Neural cell (in vitro differentiated cells): ENCODE data around the gene SECISBP2. TPM values are rescaled to one million over a fixed set of nuclear protein-coding genes. Genes with fewer than 3 reads are reported as not detected.

Source experiments
- H2AFZ ChIP-seq: fragments of 200-600, 300-800 bp; sonication (generic), shearing (Covaris generic); 2 replicates; pipeline ENCODE4 v1.6.0; 2014; ENCODE audit warnings: low read depth, mild to moderate bottlenecking, antibody characterized with exemption, low read length, moderate library complexity
- H3F3A ChIP-seq: fragments of 200-600 bp; shearing (Covaris generic); 2 replicates; pipeline ENCODE4 v1.6.1; 2016; ENCODE audit warnings: mild to moderate bottlenecking, moderate library complexity, mixed read lengths, antibody characterized with exemption, low read length; ENCODE audit not compliant: insufficient read depth, poor library complexity, severe bottlenecking
- H3K27ac ChIP-seq: fragments of 200-600, 300-800 bp; sonication (generic), shearing (Covaris generic); 2 replicates; pipeline ENCODE4 v1.5.1; 2014; ENCODE audit warnings: mild to moderate bottlenecking, low read length, moderate library complexity
- H3K27me3 ChIP-seq: fragments of 300-800, 200-600 bp; sonication (generic), shearing (Covaris generic); 2 replicates; pipeline ENCODE4 v1.6.0; 2014; ENCODE audit warnings: mild to moderate bottlenecking, low read depth, low read length, moderate library complexity; ENCODE audit not compliant: insufficient read depth
- H3K36me3 ChIP-seq: fragments of 300-800, 200-600 bp; sonication (generic), shearing (Covaris generic); 2 replicates; pipeline ENCODE4 v1.5.1; 2014; ENCODE audit warnings: mild to moderate bottlenecking, antibody characterized with exemption, low read length, moderate library complexity; ENCODE audit not compliant: insufficient read depth
- H3K4me2 ChIP-seq: fragments of 300-800, 200-600 bp; sonication (generic), shearing (Covaris generic); 2 replicates; pipeline ENCODE4 v1.6.0; 2014; ENCODE audit warnings: mild to moderate bottlenecking, low read length
- H3K4me3 ChIP-seq: fragments of 300-800, 200-600 bp; sonication (generic), shearing (Covaris generic); 2 replicates; pipeline ENCODE4 v1.5.1; 2014; ENCODE audit warnings: mild to moderate bottlenecking, low read length, moderate library complexity
- H3K79me2 ChIP-seq: fragments of 200-600 bp; shearing (Covaris generic); replicated peaks from 2 replicates; pipeline ENCODE4 v1.6.0; 2014; ENCODE audit warnings: mild to moderate bottlenecking, low read length, moderate library complexity; ENCODE audit not compliant: insufficient read depth
- H3K9ac ChIP-seq: fragments of 300-800, 200-600 bp; sonication (generic), shearing (Covaris generic); 2 replicates; pipeline ENCODE4 v1.6.1; 2016; ENCODE audit warnings: mild to moderate bottlenecking, low read length, mixed read lengths
- H3K9me2 ChIP-seq: fragments of 200-600 bp; shearing (Covaris generic); 2 replicates; pipeline ENCODE4 v1.6.1; 2016; ENCODE audit warnings: mild to moderate bottlenecking, low read length, mixed read lengths; ENCODE audit not compliant: insufficient read depth
- H3K9me3 ChIP-seq: fragments of 200-600, 300-800 bp; sonication (generic), shearing (Covaris generic); 2 replicates; pipeline ENCODE4 v1.6.1; 2016; ENCODE audit warnings: mild to moderate bottlenecking, mixed run types, low read length, moderate library complexity, mixed read lengths
- H4K20me1 ChIP-seq: fragments of 200-600 bp; shearing (Covaris generic); 2 replicates; pipeline ENCODE4 v1.6.1; 2016; ENCODE audit warnings: mild to moderate bottlenecking, mixed run types; ENCODE audit not compliant: insufficient read depth
- CTCF ChIP-seq: fragments of 450-650 bp; IDR thresholded peaks from 2 replicates; pipeline ENCODE4 v1.5.1; 2014; ENCODE audit warnings: antibody characterized with exemption, mild to moderate bottlenecking, moderate library complexity; ENCODE audit not compliant: poor library complexity, severe bottlenecking
- EP300 ChIP-seq: fragments of 450-650 bp; conservative IDR thresholded peaks from 2 replicates; pipeline ENCODE4 v1.6.1; 2014; ENCODE audit warnings: antibody characterized with exemption, mild to moderate bottlenecking, moderate library complexity; ENCODE audit not compliant: poor library complexity, severe bottlenecking
- EZH2 ChIP-seq: fragments of 200-600, 300-800 bp; shearing (Covaris generic), sonication (generic); IDR thresholded peaks from 2 replicates; pipeline ENCODE4 v1.6.1; 2014; ENCODE audit warnings: antibody characterized with exemption, low read length, borderline replicate concordance, mild to moderate bottlenecking; ENCODE audit not compliant: insufficient read depth, poor library complexity, severe bottlenecking
- MXI1 ChIP-seq: fragments of 450-650 bp; conservative IDR thresholded peaks from 2 replicates; pipeline ENCODE4 v1.6.1; 2014; ENCODE audit warnings: antibody characterized with exemption, mild to moderate bottlenecking; ENCODE audit not compliant: poor library complexity, severe bottlenecking
- POLR2AphosphoS5 ChIP-seq: IDR thresholded peaks from 2 replicates; pipeline ENCODE4 v1.6.1; 2012
- RAD21 ChIP-seq: fragments of 450-650 bp; conservative IDR thresholded peaks from 2 replicates; pipeline ENCODE4 v1.6.1; 2014; ENCODE audit warnings: antibody characterized with exemption, mild to moderate bottlenecking, moderate library complexity
- REST ChIP-seq: IDR thresholded peaks from 2 replicates; pipeline ENCODE4 v1.6.1; 2012; ENCODE audit warnings: borderline replicate concordance
- SMC3 ChIP-seq: fragments of 450-650 bp; conservative IDR thresholded peaks from 2 replicates; pipeline ENCODE4 v1.6.1; 2014; ENCODE audit warnings: antibody characterized with exemption, mild to moderate bottlenecking, moderate library complexity; ENCODE audit not compliant: poor library complexity
- TAF1 ChIP-seq: IDR thresholded peaks from 2 replicates; pipeline ENCODE4 v1.6.1; 2012; ENCODE audit warnings: low read depth
- polyA plus RNA-seq: library from polyadenylated mRNA; depleted of rRNA; stranded (reverse); fragments of >200 nt; gene quantifications from 2 replicates; pipeline ENCODE4 v1.2.3, GENCODE V29; 2014

Gene SECISBP2
- polyA plus RNA-seq, 1 donor from 2014 or later: 121 TPM

DNA sequence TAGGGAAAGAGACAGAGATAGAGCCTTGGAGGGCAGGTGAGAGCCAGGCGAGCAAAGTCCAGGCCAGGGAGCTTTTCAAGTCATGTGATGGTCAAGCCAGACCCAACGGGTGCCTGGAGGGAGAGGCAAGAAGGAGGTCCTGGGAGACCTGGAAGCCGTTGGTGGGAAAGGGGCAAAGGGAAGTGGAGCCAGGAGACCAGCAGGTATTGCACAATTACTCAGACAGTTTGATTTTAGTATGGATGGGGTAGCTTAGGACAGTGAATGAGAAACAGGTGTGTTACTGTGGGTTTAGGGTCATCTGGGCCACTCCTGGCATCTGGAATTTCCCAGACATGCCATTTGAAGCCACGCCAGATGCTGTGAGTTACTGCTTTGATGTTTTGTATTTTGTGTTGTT is 5.1 kb downstream of the SECISBP2 start:
- H3F3A ChIP-seq: no peaks in the 10 kb centered on the region
- H3K9me2 ChIP-seq: no peaks in the 10 kb centered on the region
- H3K79me2 ChIP-seq: peaks cover 71% of the 10 kb centered on the region
- no peaks in the 10 kb centered on the region for H3K27me3 ChIP-seq
- H3K27ac ChIP-seq: no peak overlapping the region
- H3K9ac ChIP-seq: no peak overlapping the region
- H2AFZ ChIP-seq: no peak overlapping the region
- no peaks in the 10 kb centered on the region for H4K20me1 ChIP-seq
- TF ChIP-seq SMC3: no peak
- TF ChIP-seq REST: no peak
- TF ChIP-seq EZH2: no peak
- no peak for TF ChIP-seq CTCF
- TF ChIP-seq MXI1: no peak
- TF ChIP-seq EP300: no peak
- no peak for TF ChIP-seq RAD21
- TF ChIP-seq POLR2AphosphoS5: no peak
- TF ChIP-seq TAF1: no peak
- H3K4me3 ChIP-seq: no peak overlapping the region
- H3K4me2 ChIP-seq: no peak overlapping the region
- no peaks in the 10 kb centered on the region for H3K36me3 ChIP-seq
- no peaks in the 10 kb centered on the region for H3K9me3 ChIP-seq

DNA sequence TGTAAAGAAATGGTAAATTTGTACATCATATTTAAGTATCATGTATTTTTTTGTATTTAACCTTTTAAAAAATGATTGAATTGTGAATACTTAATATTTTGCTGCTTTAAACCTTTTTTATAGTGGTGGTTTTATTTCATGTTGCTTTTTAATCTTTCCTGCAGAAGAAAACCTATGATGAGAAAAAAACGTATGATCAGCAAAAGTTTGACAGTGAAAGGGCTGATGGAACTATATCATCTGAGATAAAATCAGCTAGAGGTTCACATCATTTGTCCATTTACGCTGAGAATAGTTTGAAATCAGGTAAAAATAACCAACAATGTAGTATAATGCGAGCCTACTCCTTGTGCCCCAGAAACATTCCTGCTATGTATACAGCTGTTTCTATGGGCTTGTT is 7.4 kb downstream of the SECISBP2 start:
- Histone ChIP-seq H4K20me1 (no peaks in the 10 kb centered on the region), H3K36me3 (no peaks in the 10 kb centered on the region), H3K9ac (no peak overlapping the region), H3K9me3 (no peaks in the 10 kb centered on the region), H3K4me3 (no peak overlapping the region), H2AFZ (no peak overlapping the region), H3K79me2 (peaks cover 55% of the 10 kb centered on the region), H3K27me3 (no peaks in the 10 kb centered on the region), H3K27ac (no peak overlapping the region), H3K4me2 (no peak overlapping the region), H3F3A (no peaks in the 10 kb centered on the region), H3K9me2 (no peaks in the 10 kb centered on the region)
- TF ChIP-seq POLR2AphosphoS5: no peak
- no peak for TF ChIP-seq EZH2
- no peak for TF ChIP-seq SMC3
- TF ChIP-seq RAD21: no peak
- no peak for TF ChIP-seq EP300
- no peak for TF ChIP-seq REST
- TF ChIP-seq CTCF: no peak
- TF ChIP-seq MXI1: no peak
- no peak for TF ChIP-seq TAF1
